SK-N-SH (cell line): Measurements from ENCODE around the gene SYPL2. TPM values are rescaled to one million over a fixed set of nuclear protein-coding genes. Genes with fewer than 3 reads are reported as not detected.

Experiments used
- CTCF ChIA-PET: fragments of 300-600, 350-600 bp; formaldehyde crosslinking; extraction: SDS; loops from one replicate; lab custom pipeline; 2021; lab: Yijun Ruan, JAX
- POLR2A ChIA-PET: fragments of 350-600 bp; sonication (Branson Sonifier 250); formaldehyde crosslinking; extraction: SDS; loops from one replicate; lab custom pipeline; 2020; ENCODE audit warnings: antibody characterized with exemption, inconsistent platforms; lab: Yijun Ruan, JAX
- DNase-seq: peaks from one replicate; pipeline ENCODE4 v3.0.0; 2012
- H2AFZ ChIP-seq: fragments of 200-600 bp; sonication (generic); 2 replicates; pipeline ENCODE4 v1.8.1; 2016; ENCODE audit warnings: antibody characterized with exemption, mild to moderate bottlenecking, low read depth
- H3F3A ChIP-seq: fragments of 200-600 bp; sonication (generic); replicated peaks from 2 replicates; pipeline ENCODE3; 2016; ENCODE audit warnings: antibody characterized with exemption, mild to moderate bottlenecking; ENCODE audit not compliant: insufficient read depth
- H3K27ac ChIP-seq, 2 experiments: fragments of 200-500 bp in 1 of 2; fragments of 200-600 bp in 1 of 2; sonication (Bioruptor generic) in 1 of 2; sonication (generic), shearing (Covaris generic) in 1 of 2; 2 replicates each; pipeline versions ENCODE4 v1.5.1 to v1.6.1; 2014 to 2016; ENCODE audit warnings: low read depth in 2 of 2, inconsistent platforms in 1 of 2, low read length in 1 of 2, mild to moderate bottlenecking in 1 of 2, mixed read lengths in 1 of 2
- H3K27me3 ChIP-seq: fragments of 200-600 bp; sonication (generic), shearing (Covaris generic); 2 replicates; pipeline ENCODE4 v1.6.1; 2016; ENCODE audit warnings: mixed run types; ENCODE audit not compliant: insufficient read depth
- H3K36me3 ChIP-seq, 2 experiments: fragments of 200-500 bp in 1 of 2; fragments of 200-600 bp in 1 of 2; sonication (Bioruptor generic) in 1 of 2; sonication (generic) in 1 of 2; replicated peaks in 1 of 2; 2 replicates each; pipeline versions ENCODE3 to v1.5.1; 2014 to 2016; ENCODE audit warnings: low read length in 1 of 2, mild to moderate bottlenecking in 1 of 2; ENCODE audit not compliant: insufficient read depth in 2 of 2, control insufficient read depth in 1 of 2
- H3K4me1 ChIP-seq, 2 experiments: fragments of 200-500 bp in 1 of 2; fragments of 200-600 bp in 1 of 2; sonication (Bioruptor generic) in 1 of 2; sonication (generic), shearing (Covaris generic) in 1 of 2; 2 replicates each; pipeline versions ENCODE4 v1.5.1 to v1.6.1; 2014 to 2016; ENCODE audit warnings: low read depth in 1 of 2, low read length in 1 of 2, mixed run types in 1 of 2; ENCODE audit not compliant: insufficient read depth in 2 of 2, control insufficient read depth in 1 of 2
- H3K4me2 ChIP-seq: fragments of 200-600 bp; sonication (generic), shearing (Covaris generic); 2 replicates; pipeline ENCODE4 v1.6.1; 2017; ENCODE audit warnings: mixed run types
- H3K4me3 ChIP-seq, 2 experiments: fragments of 200-500 bp in 1 of 2; fragments of 200-600 bp in 1 of 2; sonication (Bioruptor generic) in 1 of 2; sonication (generic), shearing (Covaris generic) in 1 of 2; 2 replicates each; pipeline versions ENCODE4 v1.5.1 to v1.8.1; 2014 to 2016; ENCODE audit warnings: low read depth in 2 of 2, inconsistent platforms in 1 of 2, low read length in 1 of 2, mild to moderate bottlenecking in 1 of 2, mixed read lengths in 1 of 2, moderate library complexity in 1 of 2
- H3K79me2 ChIP-seq: fragments of 200-600 bp; sonication (generic); 2 replicates; pipeline ENCODE4 v1.8.1; 2017; ENCODE audit warnings: mild to moderate bottlenecking; ENCODE audit not compliant: insufficient read depth
- H3K9ac ChIP-seq: fragments of 200-600 bp; sonication (generic); 2 replicates; pipeline ENCODE4 v1.6.1; 2017; ENCODE audit warnings: mixed run types
- H3K9me2 ChIP-seq: fragments of 200-600 bp; sonication (generic); 2 replicates; pipeline ENCODE4 v1.6.1; 2017; ENCODE audit warnings: mixed run types
- H3K9me3 ChIP-seq: fragments of 200-600 bp; sonication (generic); 2 replicates; pipeline ENCODE4 v1.6.1; 2017; ENCODE audit warnings: mixed run types, mild to moderate bottlenecking, moderate library complexity
- H4K20me1 ChIP-seq: fragments of 200-600 bp; sonication (generic); 2 replicates; pipeline ENCODE4 v1.6.1; 2017; ENCODE audit warnings: mild to moderate bottlenecking, mixed run types; ENCODE audit not compliant: insufficient read depth
- CHD2 ChIP-seq: fragments of 150-350 bp; IDR thresholded peaks from 2 replicates; pipeline ENCODE4 v1.6.1; 2018; ENCODE audit warnings: low read length; ENCODE audit not compliant: partially characterized antibody
- ELF1 ChIP-seq: IDR thresholded peaks from 2 replicates; pipeline ENCODE4 v1.4.0; 2012
- EP300 ChIP-seq, 2 experiments: IDR thresholded peaks; 2 replicates each; pipeline versions ENCODE4 v1.4.0 to v1.6.1; 2012; ENCODE audit warnings: borderline replicate concordance in 1 of 2, low read depth in 1 of 2, low read length in 1 of 2
- EZH2phosphoT487 ChIP-seq: fragments of 200-600 bp; sonication (generic); IDR thresholded peaks from 2 replicates; pipeline ENCODE4 v1.6.1; 2017; ENCODE audit warnings: low read depth, mixed run types, mild to moderate bottlenecking, antibody characterized with exemption, moderate library complexity, borderline replicate concordance
- FOSL2 ChIP-seq: IDR thresholded peaks from 2 replicates; pipeline ENCODE4 v1.4.0; 2012; ENCODE audit warnings: low read depth, mild to moderate bottlenecking, moderate library complexity, borderline replicate concordance
- GATA2 ChIP-seq: sonication (generic); formaldehyde crosslinking; IDR thresholded peaks from 2 replicates; pipeline ENCODE4 v1.5.0; 2020; ENCODE audit warnings: mild to moderate bottlenecking, missing genetic modification reagents
- JUND ChIP-seq: IDR thresholded peaks from 2 replicates; pipeline ENCODE4 v1.4.0; 2012
- MEF2A ChIP-seq: IDR thresholded peaks from 2 replicates; pipeline ENCODE4 v1.4.0; 2012; ENCODE audit warnings: low read depth, borderline replicate concordance
- MXI1 ChIP-seq: IDR thresholded peaks from 2 replicates; pipeline ENCODE4 v1.6.1; 2012; ENCODE audit warnings: mild to moderate bottlenecking, low read depth, low read length, improper control_type of control experiment
- NRF1 ChIP-seq: IDR thresholded peaks from 2 replicates; pipeline ENCODE4 v1.6.1; 2012; ENCODE audit warnings: low read depth, mild to moderate bottlenecking, low read length
- POLR2AphosphoS5 ChIP-seq: IDR thresholded peaks from 2 replicates; pipeline ENCODE4 v1.6.1; 2012; ENCODE audit warnings: low read depth, low read length
- RAD21 ChIP-seq: IDR thresholded peaks from 2 replicates; pipeline ENCODE4 v1.6.1; 2012; ENCODE audit warnings: mild to moderate bottlenecking, low read length
- RFX5 ChIP-seq: IDR thresholded peaks from 2 replicates; pipeline ENCODE4 v1.6.1; 2012; ENCODE audit warnings: mild to moderate bottlenecking, improper control_type of control experiment, low read length
- SIN3A ChIP-seq: IDR thresholded peaks from 2 replicates; pipeline ENCODE4 v1.6.1; 2012; ENCODE audit warnings: low read depth, mild to moderate bottlenecking, low read length, moderate library complexity, borderline replicate concordance
- TEAD4 ChIP-seq: IDR thresholded peaks from 2 replicates; pipeline ENCODE4 v1.4.0; 2012; ENCODE audit warnings: mild to moderate bottlenecking, borderline replicate concordance; ENCODE audit not compliant: insufficient read depth
- WGBS: methylation state at CpG from one replicate; pipeline ENCODE4 v1.1.6; 2017; ENCODE audit warnings: low lambda C conversion rate; 5-methylcytosine and 5-hydroxymethylcytosine counted together
- polyA plus RNA-seq, 3 experiments: library from polyadenylated mRNA; depleted of rRNA; stranded (reverse); fragments of >200 nt; gene quantifications; 2 replicates each; pipeline ENCODE4 v1.2.3, GENCODE V29; 2012
- TF ChIP-seq, protein P1 (sequence below): IDR thresholded peaks from 2 replicates; pipeline ENCODE4; 2012
- TF ChIP-seq, protein P2 (sequence below): fragments of 200-600 bp; sonication (generic); IDR thresholded peaks from 2 replicates; pipeline ENCODE4 v1.6.1; 2017; ENCODE audit warnings: antibody characterized with exemption, mild to moderate bottlenecking, moderate library complexity
- TF ChIP-seq, protein P3 (sequence below): IDR thresholded peaks from 2 replicates; pipeline ENCODE4 v1.4.0; 2012; ENCODE audit warnings: low read depth, borderline replicate concordance

SYPL2 gene
- polyA plus RNA-seq, 1 of the 3 experiments (the other 2 are of a cell fraction) = 0.03 TPM

DNA sequence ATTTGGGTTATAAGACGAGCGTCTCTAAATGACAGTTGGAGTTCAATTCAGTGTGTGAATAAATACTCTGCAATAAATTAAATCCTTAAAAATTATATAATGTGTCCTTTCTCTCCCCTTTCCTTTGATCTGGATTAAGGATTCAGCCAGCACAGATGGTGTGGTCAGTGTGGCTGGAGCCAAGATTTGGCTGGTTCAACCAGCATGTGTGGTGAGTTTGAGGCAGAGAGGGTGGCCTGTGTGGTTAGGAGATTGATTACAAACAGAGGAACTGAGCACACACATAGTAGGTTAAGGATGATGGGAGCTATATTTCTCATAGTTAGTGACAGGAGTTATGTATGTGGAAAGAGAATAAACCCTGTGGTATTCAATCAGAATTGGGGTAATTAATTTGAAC, 57.4 kb downstream of the SYPL2 start:
- H3F3A ChIP-seq = no peaks in the 10 kb centered on the region
- no peak for DNase-seq
- no peak overlapping the region for H3K4me3 ChIP-seq
- ChIA-PET CTCF (interaction anchor here (0.6 to 26.3 kb wide), 4 partner anchors 9 to 117 kb away, joined by 3 to 1710 read pairs (median 19); partner anchors contain the start of genes AMIGO1, ATXN7L2 and CYB561D1), POLR2A (no interaction called here)
- no peak overlapping the region for H2AFZ ChIP-seq
- H3K36me3 ChIP-seq = no peaks in the 10 kb centered on the region
- H3K9me3 ChIP-seq = no peaks in the 10 kb centered on the region
- no peaks in the 10 kb centered on the region for H3K9me2 ChIP-seq
- TF ChIP-seq, protein P1, sequence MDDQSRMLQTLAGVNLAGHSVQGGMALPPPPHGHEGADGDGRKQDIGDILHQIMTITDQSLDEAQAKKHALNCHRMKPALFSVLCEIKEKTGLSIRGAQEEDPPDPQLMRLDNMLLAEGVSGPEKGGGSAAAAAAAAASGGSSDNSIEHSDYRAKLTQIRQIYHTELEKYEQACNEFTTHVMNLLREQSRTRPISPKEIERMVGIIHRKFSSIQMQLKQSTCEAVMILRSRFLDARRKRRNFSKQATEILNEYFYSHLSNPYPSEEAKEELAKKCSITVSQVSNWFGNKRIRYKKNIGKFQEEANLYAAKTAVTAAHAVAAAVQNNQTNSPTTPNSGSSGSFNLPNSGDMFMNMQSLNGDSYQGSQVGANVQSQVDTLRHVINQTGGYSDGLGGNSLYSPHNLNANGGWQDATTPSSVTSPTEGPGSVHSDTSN = no peak
- TF ChIP-seq FOSL2 = no peak
- TF ChIP-seq JUND = no peak
- TF ChIP-seq, protein P2, sequence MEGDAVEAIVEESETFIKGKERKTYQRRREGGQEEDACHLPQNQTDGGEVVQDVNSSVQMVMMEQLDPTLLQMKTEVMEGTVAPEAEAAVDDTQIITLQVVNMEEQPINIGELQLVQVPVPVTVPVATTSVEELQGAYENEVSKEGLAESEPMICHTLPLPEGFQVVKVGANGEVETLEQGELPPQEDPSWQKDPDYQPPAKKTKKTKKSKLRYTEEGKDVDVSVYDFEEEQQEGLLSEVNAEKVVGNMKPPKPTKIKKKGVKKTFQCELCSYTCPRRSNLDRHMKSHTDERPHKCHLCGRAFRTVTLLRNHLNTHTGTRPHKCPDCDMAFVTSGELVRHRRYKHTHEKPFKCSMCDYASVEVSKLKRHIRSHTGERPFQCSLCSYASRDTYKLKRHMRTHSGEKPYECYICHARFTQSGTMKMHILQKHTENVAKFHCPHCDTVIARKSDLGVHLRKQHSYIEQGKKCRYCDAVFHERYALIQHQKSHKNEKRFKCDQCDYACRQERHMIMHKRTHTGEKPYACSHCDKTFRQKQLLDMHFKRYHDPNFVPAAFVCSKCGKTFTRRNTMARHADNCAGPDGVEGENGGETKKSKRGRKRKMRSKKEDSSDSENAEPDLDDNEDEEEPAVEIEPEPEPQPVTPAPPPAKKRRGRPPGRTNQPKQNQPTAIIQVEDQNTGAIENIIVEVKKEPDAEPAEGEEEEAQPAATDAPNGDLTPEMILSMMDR = no peak
- TF ChIP-seq EZH2phosphoT487 = no peak
- no peak for TF ChIP-seq TEAD4
- no peak for TF ChIP-seq SIN3A
- no peak for TF ChIP-seq MEF2A
- TF ChIP-seq RFX5 = no peak
- no peak for TF ChIP-seq POLR2AphosphoS5
- no peak for TF ChIP-seq NRF1
- no peak for TF ChIP-seq RAD21
- TF ChIP-seq ELF1 = no peak
- TF ChIP-seq, protein P3, sequence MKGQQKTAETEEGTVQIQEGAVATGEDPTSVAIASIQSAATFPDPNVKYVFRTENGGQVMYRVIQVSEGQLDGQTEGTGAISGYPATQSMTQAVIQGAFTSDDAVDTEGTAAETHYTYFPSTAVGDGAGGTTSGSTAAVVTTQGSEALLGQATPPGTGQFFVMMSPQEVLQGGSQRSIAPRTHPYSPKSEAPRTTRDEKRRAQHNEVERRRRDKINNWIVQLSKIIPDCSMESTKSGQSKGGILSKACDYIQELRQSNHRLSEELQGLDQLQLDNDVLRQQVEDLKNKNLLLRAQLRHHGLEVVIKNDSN = no peak
- no peak for TF ChIP-seq CHD2
- no peak for TF ChIP-seq GATA2 (CRISPR knock-in tag)
- no peak for TF ChIP-seq EP300 (IDR thresholded peaks at IDR 0.05; ENCODE audit: borderline replicate concordance in 1 of 2, low read depth in 1 of 2, low read length in 1 of 2)
- no peak for TF ChIP-seq MXI1
- 74% methylated on average over 2 of the region's 2 CpGs for WGBS
- H3K27me3 ChIP-seq = peaks cover 6% of the 10 kb centered on the region; the same call in 1 of the 2 replicates
- H3K79me2 ChIP-seq = no peaks in the 10 kb centered on the region
- H3K27ac ChIP-seq = no peak overlapping the region
- no peak overlapping the region for H3K9ac ChIP-seq
- H4K20me1 ChIP-seq = no peaks in the 10 kb centered on the region
- no peak overlapping the region for H3K4me2 ChIP-seq
- no peaks in the 10 kb centered on the region for H3K4me1 ChIP-seq
